A549 (cell line): ENCODE data around the gene NPFFR1. TPM values are rescaled to one million over a fixed set of nuclear protein-coding genes. Genes with fewer than 3 reads are reported as not detected.

ENCODE experiments used
- ATAC-seq, 2 experiments: fragments of 200-7000 bp in 1 of 2; fragments of >200 bp in 1 of 2; cut with Nextera tagmentation in 1 of 2; cut with Tn5 transposase in 1 of 2; 3 replicates each; pipeline versions ENCODE4 v1.8.0 to v1.9.1; 2018 to 2020; ENCODE audit warnings: mild to moderate bottlenecking in 1 of 2, moderate library complexity in 1 of 2
- CTCF ChIA-PET: fragments of 300-600 bp; sonication (Branson Sonifier 250); formaldehyde crosslinking; extraction: SDS; loops from one replicate; lab custom pipeline; 2021; ENCODE audit warnings: antibody characterized with exemption, inconsistent platforms; lab: Yijun Ruan, JAX
- POLR2A ChIA-PET: fragments of 350-600 bp; formaldehyde crosslinking; extraction: SDS; loops from one replicate; lab custom pipeline; 2021; ENCODE audit warnings: antibody characterized with exemption, inconsistent platforms; lab: Yijun Ruan, JAX
- DNase-seq, 2 experiments: peaks; one replicate each; pipeline versions ENCODE4 v3.0.0 to v3.0.0-alpha.2; 2011 to 2016; ENCODE audit warnings: low read depth in 1 of 2, low spot score in 1 of 2
- FAIRE-seq: peaks from 2 replicates; lab custom pipeline; 2011; peaks lifted over from hg19 to GRCh38; lab: Jason Lieb, UNC
- H3K27ac ChIP-seq, 2 experiments: fragments of >200 bp; sonication (Bioruptor Twin); formaldehyde crosslinking; 3 replicates each; pipeline ENCODE4 v1.5.1; 2016 to 2017
- H3K4me1 ChIP-seq: fragments of >200 bp; sonication (Bioruptor Twin); formaldehyde crosslinking; 3 replicates; pipeline ENCODE4 v1.6.1; 2016
- H3K4me2 ChIP-seq: fragments of >200 bp; sonication (Bioruptor Twin); formaldehyde crosslinking; 3 replicates; pipeline ENCODE4 v1.6.1; 2016
- H3K4me3 ChIP-seq: fragments of >200 bp; sonication (Bioruptor Twin); formaldehyde crosslinking; 3 replicates; pipeline ENCODE4 v1.5.1; 2016
- H3K9me3 ChIP-seq: fragments of >200 bp; sonication (Bioruptor Twin); formaldehyde crosslinking; 3 replicates; pipeline ENCODE4 v1.6.1; 2016
- BCL3 ChIP-seq: fragments of >200 bp; sonication (Bioruptor Twin); formaldehyde crosslinking; IDR thresholded peaks from 3 replicates; pipeline ENCODE4 v1.6.1; 2016
- CTCF ChIP-seq: fragments of >200 bp; sonication (Bioruptor Twin); formaldehyde crosslinking; IDR thresholded peaks from 3 replicates; pipeline ENCODE4 v1.5.1; 2016
- EHF ChIP-seq: fragments of 250-450 bp; sonication (Bioruptor Pico); IDR thresholded peaks from 2 replicates; pipeline ENCODE4 v1.5.0; 2020; ENCODE audit warnings: mild to moderate bottlenecking
- EHMT2 ChIP-seq: fragments of 200-600 bp; sonication (generic); IDR thresholded peaks from 2 replicates; pipeline ENCODE4 v1.6.1; 2016; ENCODE audit warnings: antibody characterized with exemption, low read depth, mild to moderate bottlenecking, moderate library complexity
- EP300 ChIP-seq, 2 experiments: fragments of >200 bp; sonication (Bioruptor Twin); formaldehyde crosslinking; IDR thresholded peaks; 2 replicates in 1 of 2; 3 replicates in 1 of 2; pipeline ENCODE4 v1.6.1; 2016 to 2017
- FOSB ChIP-seq: fragments of 250-450 bp; sonication (Bioruptor Pico); IDR thresholded peaks from 2 replicates; pipeline ENCODE4 v1.5.0; 2020; ENCODE audit warnings: mild to moderate bottlenecking, moderate library complexity
- JUNB ChIP-seq: fragments of >200 bp; sonication (Bioruptor Twin); formaldehyde crosslinking; IDR thresholded peaks from 2 replicates; pipeline ENCODE4 v1.6.1; 2016
- MAFK ChIP-seq: fragments of 450-650 bp; IDR thresholded peaks from 2 replicates; pipeline ENCODE4 v1.6.1; 2014; ENCODE audit not compliant: partially characterized antibody
- MYC ChIP-seq: IDR thresholded peaks from 2 replicates; pipeline ENCODE4 v1.6.1; 2012; ENCODE audit warnings: mild to moderate bottlenecking, inconsistent platforms, low read length, improper control_type of control experiment, borderline replicate concordance
- NFE2L2 ChIP-seq: fragments of 150-350 bp; conservative IDR thresholded peaks from 2 replicates; pipeline ENCODE4 v1.6.1; 2014; ENCODE audit warnings: low read length
- NPAS2 ChIP-seq: fragments of 250-450 bp; sonication (Bioruptor Pico); IDR thresholded peaks from 2 replicates; pipeline ENCODE4 v1.8.0; 2022; ENCODE audit warnings: mild to moderate bottlenecking, moderate library complexity, borderline replicate concordance
- PHF8 ChIP-seq: fragments of 200-600 bp; sonication (generic); IDR thresholded peaks from 2 replicates; pipeline ENCODE4 v1.6.1; 2016; ENCODE audit warnings: low read depth, mild to moderate bottlenecking, antibody characterized with exemption, moderate library complexity, borderline replicate concordance
- POLR2AphosphoS2 ChIP-seq: conservative IDR thresholded peaks from 2 replicates; pipeline ENCODE4 v1.6.1; 2012; ENCODE audit warnings: low read length, improper control_type of control experiment, inconsistent platforms
- RAD21 ChIP-seq, 2 experiments: fragments of >200 bp in 1 of 2; sonication (Bioruptor Twin) in 1 of 2; formaldehyde crosslinking in 1 of 2; IDR thresholded peaks in 1 of 2; conservative IDR thresholded peaks in 1 of 2; 2 replicates in 1 of 2; 3 replicates in 1 of 2; pipeline ENCODE4 v1.6.1; 2012 to 2018; ENCODE audit warnings: inconsistent platforms in 1 of 2
- REST ChIP-seq: fragments of 200-600 bp; sonication (generic); IDR thresholded peaks from 2 replicates; pipeline ENCODE4 v1.6.1; 2016; ENCODE audit warnings: antibody characterized with exemption, mild to moderate bottlenecking, moderate library complexity
- SMC3 ChIP-seq: fragments of >200 bp; sonication (Bioruptor Twin); formaldehyde crosslinking; IDR thresholded peaks from 3 replicates; pipeline ENCODE4 v1.6.1; 2018; ENCODE audit warnings: inconsistent platforms
- ZC3H11A ChIP-seq: fragments of 450-650 bp; IDR thresholded peaks from 2 replicates; pipeline ENCODE4 v1.6.1; 2014; ENCODE audit warnings: antibody characterized with exemption, mild to moderate bottlenecking
- ZFP36 ChIP-seq: fragments of 450-650 bp; IDR thresholded peaks from 2 replicates; pipeline ENCODE4 v1.6.1; 2014; ENCODE audit warnings: borderline replicate concordance; ENCODE audit not compliant: partially characterized antibody
- ZSCAN20 ChIP-seq: fragments of 250-450 bp; sonication (Bioruptor Pico); IDR thresholded peaks from 2 replicates; pipeline ENCODE4 v1.8.0; 2022; ENCODE audit warnings: mild to moderate bottlenecking, moderate library complexity
- WGBS: methylation state at CpG from one replicate; pipeline ENCODE4 v1.1.6; 2017; ENCODE audit errors: missing lambda C conversion rate; 5-methylcytosine and 5-hydroxymethylcytosine counted together
- polyA plus RNA-seq, 4 experiments: library from polyadenylated mRNA; depleted of rRNA in 3 of 4; stranded (reverse); fragments of >200 nt; fragmentation: RNase III in 1 of 4; extraction: RNeasy Plus Mini Kit Qiagen cat#74134 plus additional on column Dnase treatment in 1 of 4; gene quantifications; 2 replicates in 3 of 4; 3 replicates in 1 of 4; pipeline ENCODE4 v1.2.3, GENCODE V29; 2011 to 2017

The NPFFR1 gene
- polyA plus RNA-seq, 2 of the 4 experiments (the other 2 are of a cell fraction) = not detected

- POLR2A ChIA-PET = no interaction called here
- CTCF ChIA-PET = interaction anchor here (2.2 to 4.1 kb wide), 2 partner anchors 10 to 152 kb away, joined by 8 to 19 read pairs; no protein-coding TSS in a partner anchor
- no peak overlapping the region for H3K4me2 ChIP-seq
- WGBS = 94% methylated on average over 1 of the region's 1 CpG
- 0 out of 3 replicates have a peak, but pooled peaks cover 3% of the 10 kb centered on the region for H3K4me1 ChIP-seq
- DNase-seq (no peak), ATAC-seq (no peak), FAIRE-seq (no peak)
- no peak for TF ChIP-seq BCL3
- no peak for TF ChIP-seq PHF8
- no peak for TF ChIP-seq FOSB (CRISPR knock-in tag)
- no peak for TF ChIP-seq ZSCAN20
- no peak for TF ChIP-seq MAFK
- TF ChIP-seq NFE2L2 = no peak
- no peak for TF ChIP-seq CTCF
- no peak for TF ChIP-seq REST
- H3K4me3 ChIP-seq = no peak overlapping the region
- H3K9me3 ChIP-seq = no peaks in the 10 kb centered on the region
- no peak overlapping the region for H3K27ac ChIP-seq
Observed at GRCh38 chr10:70212879-70213278, 70.9 kb downstream of the NPFFR1 start.

- CTCF ChIA-PET = interaction anchor here (0.7 to 4.1 kb wide), 3 partner anchors 10 to 152 kb away, joined by 4 to 19 read pairs (median 8); no protein-coding TSS in a partner anchor
- no peak overlapping the region for H3K4me3 ChIP-seq
Observed at GRCh38 chr10:70212277-70212676, 71.5 kb downstream of the NPFFR1 start.

GRCh38 chr10:70206762-70207161 lies 77.0 kb downstream of the NPFFR1 start:
- no peak for FAIRE-seq

More at GRCh38 chr10:70212277-70212676, 71.5 kb downstream of the NPFFR1 start:
- Histone ChIP-seq H3K27ac (no peak overlapping the region), H3K9me3 (no peaks in the 10 kb centered on the region), H3K4me1 (0 out of 3 replicates have a peak, but pooled peaks cover 3% of the 10 kb centered on the region), H3K4me2 (no peak overlapping the region)
- FAIRE-seq = no peak
- no peak for TF ChIP-seq JUNB
- TF ChIP-seq ZC3H11A = no peak
- no peak for TF ChIP-seq POLR2AphosphoS2
- TF ChIP-seq NPAS2 = no peak
- TF ChIP-seq EHMT2 = no peak
- no peak for TF ChIP-seq MYC
- TF ChIP-seq EP300 (IDR thresholded peaks at IDR 0.05) = no peak
- no peak for DNase-seq
- no peak for ATAC-seq
- POLR2A ChIA-PET = no interaction called here

More at GRCh38 chr10:70206762-70207161, 77.0 kb downstream of the NPFFR1 start:
- ChIA-PET POLR2A (no interaction called here), CTCF (interaction anchor here (1.0 to 3.0 kb wide), 5 partner anchors 9 to 181 kb away, joined by 3 to 10 read pairs (median 5); no protein-coding TSS in a partner anchor)
- no peak overlapping the region for H3K4me3 ChIP-seq
- H3K4me1 ChIP-seq = no peaks in the 10 kb centered on the region
- no peaks in the 10 kb centered on the region for H3K9me3 ChIP-seq
- ATAC-seq = no peak
- H3K27ac ChIP-seq = no peak overlapping the region
- WGBS = 84% methylated on average over 5 of the region's 5 CpGs
- no peak overlapping the region for H3K4me2 ChIP-seq
- no peak for DNase-seq
- TF ChIP-seq MAFK (no peak), JUNB (no peak), EP300 (IDR thresholded peaks at IDR 0.05) (no peak), ZFP36 (no peak), SMC3 (no peak), EHF (CRISPR knock-in tag) (no peak), RAD21 (conservative IDR thresholded peaks at IDR 0.05 in 1 of 2, IDR thresholded peaks at IDR 0.05 in 1 of 2) (no peak), FOSB (CRISPR knock-in tag) (no peak)
